GM12878 (cell line): ENCODE measurements around the gene ASB6. TPM values are rescaled to one million over a fixed set of nuclear protein-coding genes. Genes with fewer than 3 reads are reported as not detected.

ENCODE experiments used
- ATAC-seq: fragments of 200-7000 bp; cut with Tn5 transposase; 3 replicates; pipeline ENCODE4 v1.9.1; 2020; ENCODE audit warnings: mild to moderate bottlenecking, moderate library complexity
- BruUV-seq: library from RNA; stranded (reverse); fragments of 400-500 nt; replicated peaks from 2 replicates; lab custom pipeline; 2021; lab: Mats Ljungman, UMichigan
- CTCF ChIA-PET: fragments of 300-600 bp; sonication (Branson Sonifier 250); formaldehyde crosslinking; extraction: SDS; loops from one replicate; lab custom pipeline; 2021; ENCODE audit warnings: inconsistent platforms; lab: Yijun Ruan, JAX
- POLR2A ChIA-PET: fragments of 350-600 bp; formaldehyde crosslinking; extraction: SDS; loops from one replicate; lab custom pipeline; 2021; ENCODE audit warnings: inconsistent platforms; lab: Charles Lee
- RAD21 ChIA-PET: fragments of 300-600 bp; sonication (Branson Sonifier 250); formaldehyde crosslinking; loops from one replicate; lab custom pipeline; 2023; ENCODE audit warnings: antibody characterized with exemption; ENCODE audit not compliant: unreplicated experiment; lab: Charles Lee
- SMC1A ChIA-PET: fragments of 300-600 bp; sonication (Branson Sonifier 250); formaldehyde crosslinking; loops from one replicate; lab custom pipeline; 2023; ENCODE audit not compliant: unreplicated experiment, uncharacterized antibody; lab: Charles Lee
- DNase-seq: peaks from one replicate; pipeline ENCODE4 v3.0.0-alpha.2; 2011; ENCODE audit warnings: low read depth, low spot score
- FAIRE-seq: peaks from 3 replicates; lab custom pipeline; 2011; peaks lifted over from hg19 to GRCh38; lab: Jason Lieb, UNC
- H2AFZ ChIP-seq: 2 replicates; pipeline ENCODE4 v1.6.0; 2011; ENCODE audit warnings: low read depth, low read length, control low read depth; ENCODE audit not compliant: control insufficient read depth
- H3K27ac ChIP-seq: 2 replicates; pipeline ENCODE4 v1.5.1; 2011; ENCODE audit warnings: control low read depth; ENCODE audit not compliant: control insufficient read depth, insufficient read depth
- H3K27me3 ChIP-seq, 2 experiments: replicated peaks in 1 of 2; 2 replicates each; pipeline versions ENCODE4 v1.6.0 to v1.6.1; 2011; ENCODE audit warnings: low read length in 1 of 2; ENCODE audit not compliant: control insufficient read depth in 2 of 2, insufficient read depth in 2 of 2
- H3K36me3 ChIP-seq, 2 experiments: 2 replicates each; pipeline ENCODE4 v1.5.1; 2011; ENCODE audit warnings: low read length in 1 of 2; ENCODE audit not compliant: control insufficient read depth in 2 of 2, insufficient read depth in 2 of 2
- H3K4me1 ChIP-seq: 2 replicates; pipeline ENCODE4 v1.6.1; 2011; ENCODE audit warnings: mild to moderate bottlenecking, low read length, moderate library complexity, mixed read lengths; ENCODE audit not compliant: control insufficient read depth, insufficient read depth
- H3K4me2 ChIP-seq: 2 replicates; pipeline ENCODE4 v1.6.0; 2011; ENCODE audit warnings: control low read depth; ENCODE audit not compliant: control insufficient read depth, insufficient read depth
- H3K4me3 ChIP-seq: fragments of 200-600 bp; sonication (generic); 2 replicates; pipeline ENCODE4 v1.5.1; 2016
- H3K79me2 ChIP-seq: 2 replicates; pipeline ENCODE4 v1.6.0; 2011; ENCODE audit warnings: low read length; ENCODE audit not compliant: control insufficient read depth, insufficient read depth
- H3K9ac ChIP-seq: 2 replicates; pipeline ENCODE4 v1.8.0; 2011; ENCODE audit warnings: low read length, control low read depth, mixed read lengths; ENCODE audit not compliant: control insufficient read depth, insufficient read depth
- H3K9me3 ChIP-seq: replicated peaks from 3 replicates; pipeline ENCODE4 v1.5.1; 2011; ENCODE audit warnings: mild to moderate bottlenecking, low read length; ENCODE audit not compliant: control insufficient read depth, insufficient read depth
- H4K20me1 ChIP-seq: 2 replicates; pipeline ENCODE4 v1.6.0; 2011; ENCODE audit not compliant: control insufficient read depth, insufficient read depth
- BRCA1 ChIP-seq: IDR thresholded peaks from 2 replicates; pipeline ENCODE4 v1.6.1; 2011; ENCODE audit warnings: low read depth, low read length, improper control_type of control experiment
- IKZF2 ChIP-seq, 2 experiments: fragments of 450-650 bp; IDR thresholded peaks; 2 replicates each; pipeline ENCODE4 v1.6.1; 2017; ENCODE audit warnings: mild to moderate bottlenecking in 2 of 2, moderate library complexity in 2 of 2
- MTA2 ChIP-seq: fragments of 450-650 bp; IDR thresholded peaks from 2 replicates; pipeline ENCODE4 v1.6.1; 2016; ENCODE audit warnings: low read depth, mild to moderate bottlenecking, moderate library complexity
- NFYA ChIP-seq: IDR thresholded peaks from 2 replicates; pipeline ENCODE4 v1.6.1; 2011; ENCODE audit warnings: low read depth, mild to moderate bottlenecking, low read length, improper control_type of control experiment, borderline replicate concordance
- RB1 ChIP-seq: fragments of 450-650 bp; formaldehyde crosslinking; IDR thresholded peaks from 2 replicates; pipeline ENCODE4 v1.6.1; 2017; ENCODE audit warnings: mild to moderate bottlenecking, borderline replicate concordance
- SP1 ChIP-seq: IDR thresholded peaks from one replicate; pipeline ENCODE4 v1.6.1; 2011; ENCODE audit warnings: low read depth, low read length
- STAT1 ChIP-seq: fragments of 450-650 bp; conservative IDR thresholded peaks from 2 replicates; pipeline ENCODE4 v1.6.1; 2014; ENCODE audit warnings: antibody characterized with exemption, mild to moderate bottlenecking
- TCF7 ChIP-seq: IDR thresholded peaks from 2 replicates; pipeline ENCODE4 v1.6.1; 2014; ENCODE audit warnings: antibody characterized with exemption, borderline replicate concordance
- USF2 ChIP-seq: IDR thresholded peaks from 2 replicates; pipeline ENCODE4 v1.6.1; 2011; ENCODE audit warnings: low read depth, low read length, improper control_type of control experiment, borderline replicate concordance
- ZBTB40 ChIP-seq: fragments of 450-650 bp; IDR thresholded peaks from 2 replicates; pipeline ENCODE4 v1.6.1; 2016; ENCODE audit warnings: mild to moderate bottlenecking, moderate library complexity, borderline replicate concordance
- WGBS: methylation state at CpG from one replicate; pipeline ENCODE4 v1.1.6; 2016; ENCODE audit warnings: low lambda C conversion rate; ENCODE audit not compliant: insufficient replicate concordance, insufficient coverage; ENCODE audit errors: missing lambda C conversion rate; 5-methylcytosine and 5-hydroxymethylcytosine counted together
- in situ Hi-C: fragments of 300-500 bp; cut with MboI; formaldehyde crosslinking; loops from 9 replicates; pipeline ENCODE4 v1.14.3; 2018; ENCODE audit warnings: mixed read lengths
- intact Hi-C: fragments of 100-400 bp; cut with micrococcal nuclease; formaldehyde crosslinking; loops from one replicate; pipeline ENCODE4 v1.14.2; 2022; ENCODE audit not compliant: unreplicated experiment
- polyA plus RNA-seq, 11 experiments: library from polyadenylated mRNA; depleted of rRNA in 4 of 11; unstranded in 6 of 11; stranded (reverse) in 5 of 11; fragments of >200 nt; fragmentation: Nextera tagmentation in 4 of 11; fragmentation: Illumina TruSeq in 1 of 11; extraction: Ambion mirVana in 4 of 11; extraction: Trizol in 1 of 11; gene quantifications; 1 replicate in 1 of 11; 2 replicates in 10 of 11; pipeline versions ENCODE4 v1.2.1 to v1.2.3, GENCODE V29; 2011 to 2016; ENCODE audit warnings: inconsistent platforms in 2 of 11, missing spikeins in 2 of 11, low read depth in 1 of 11
- total RNA-seq, 4 experiments: library from RNA; depleted of rRNA in 3 of 4; stranded (reverse); fragments of >200 nt in 3 of 4; fragmentation: Illumina TruSeq in 1 of 4; extraction: Trizol in 1 of 4; gene quantifications; 2 replicates each; pipeline versions ENCODE4 v1.2.1 to v1.2.3, GENCODE V29; 2013 to 2021
- TF ChIP-seq, protein P1 (sequence below): fragments of 450-650 bp; IDR thresholded peaks from 2 replicates; pipeline ENCODE4 v1.6.1; 2018; ENCODE audit warnings: mild to moderate bottlenecking, low read depth, moderate library complexity; ENCODE audit not compliant: partially characterized antibody
- TF ChIP-seq, protein P2 (sequence below), 3 experiments: IDR thresholded peaks in 2 of 3; conservative IDR thresholded peaks in 1 of 3; 2 replicates each; pipeline ENCODE4 v1.5.1; 2011; ENCODE audit warnings: low read depth in 3 of 3, low read length in 3 of 3, mild to moderate bottlenecking in 3 of 3, control low read depth in 2 of 3, moderate library complexity in 2 of 3, inconsistent platforms in 1 of 3, mixed read lengths in 1 of 3; ENCODE audit not compliant: control insufficient read depth in 2 of 3, insufficient read depth in 1 of 3; ENCODE audit errors: extremely low read depth in 1 of 3

ASB6 gene
- total and polyA plus RNA-seq, 10 of the 15 experiments (the other 5 are each of a cell fraction or from before 2014, with no cell fraction given): 0.80 to 18.2 (median 9.9) TPM

DNA sequence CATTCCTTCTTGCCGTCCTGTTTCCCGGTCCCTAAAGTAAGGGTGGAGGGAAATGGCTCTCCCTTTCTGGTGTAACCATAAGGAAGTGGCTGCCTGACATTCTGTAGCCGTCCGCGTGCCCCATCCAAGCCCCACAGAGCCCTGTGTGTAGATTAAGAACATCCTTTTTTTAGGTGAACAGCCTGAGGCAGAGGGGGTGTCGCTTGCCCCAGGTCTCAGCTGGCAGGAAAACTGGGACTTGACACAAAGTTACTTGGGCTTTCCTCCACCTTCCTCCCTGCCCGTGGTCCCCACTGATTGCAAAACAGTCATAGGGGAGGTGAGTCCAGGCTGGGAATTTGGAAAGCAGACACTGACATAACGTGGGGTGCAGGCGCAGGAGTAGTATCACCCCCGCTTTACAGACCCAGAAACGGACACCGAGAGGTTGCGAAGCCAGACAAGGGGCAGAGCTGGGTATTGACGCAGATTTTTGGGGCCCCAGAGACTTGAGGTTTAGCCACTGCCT is 43.8 kb downstream of the ASB6 start:
- Histone ChIP-seq H3K9ac (peak overlapping the region; percentile 45; the same call in 1 of the 2 replicates), H3K4me3 (peak overlapping the region; percentile 44; the same call in 1 of the 2 replicates), H3K9me3 (no peaks in the 10 kb centered on the region), H2AFZ (peak overlapping the region; percentile 49; the same call in 1 of the 2 replicates), H3K4me1 (peaks cover 30% of the 10 kb centered on the region), H3K79me2 (no peaks in the 10 kb centered on the region), H3K36me3 (no peaks in the 10 kb centered on the region), H3K27me3 (no peaks in the 10 kb centered on the region), H3K27ac (peak overlapping the region; percentile 27; the same call in 1 of the 2 replicates), H4K20me1 (no peaks in the 10 kb centered on the region), H3K4me2 (peak overlapping the region; percentile 64)
- BruUV-seq: TSS peak; percentile 55
- in situ Hi-C loops: no loop called here
- intact Hi-C loops: no loop called here
- RAD21 ChIA-PET: interaction anchor here (0.7 to 3.4 kb wide), 5 partner anchors 14 to 459 kb away, joined by 3 to 61 read pairs (median 15); no protein-coding TSS in a partner anchor
- WGBS: 26% methylated on average over 14 of the region's 14 CpGs
- CTCF ChIA-PET: interaction anchor here (0.9 to 3.4 kb wide), 8 partner anchors 10 to 472 kb away, joined by 4 to 18 read pairs (median 8); partner anchors contain the start of gene NTMT1
- SMC1A ChIA-PET: interaction anchor here (1.0 to 4.1 kb wide), 3 partner anchors 15 to 458 kb away, joined by 4 to 75 read pairs (median 4); no protein-coding TSS in a partner anchor
- ATAC-seq (peak; percentile 2; the same call in 2 of the 3 replicates), DNase-seq (no peak), FAIRE-seq (peak; percentile 65)
- POLR2A ChIA-PET: interaction anchor here (0.6 to 4.2 kb wide), 6 partner anchors 11 to 458 kb away, joined by 3 to 70 read pairs (median 4); no protein-coding TSS in a partner anchor
- TF ChIP-seq RB1: no peak
- no peak for TF ChIP-seq USF2
- TF ChIP-seq, protein P1, sequence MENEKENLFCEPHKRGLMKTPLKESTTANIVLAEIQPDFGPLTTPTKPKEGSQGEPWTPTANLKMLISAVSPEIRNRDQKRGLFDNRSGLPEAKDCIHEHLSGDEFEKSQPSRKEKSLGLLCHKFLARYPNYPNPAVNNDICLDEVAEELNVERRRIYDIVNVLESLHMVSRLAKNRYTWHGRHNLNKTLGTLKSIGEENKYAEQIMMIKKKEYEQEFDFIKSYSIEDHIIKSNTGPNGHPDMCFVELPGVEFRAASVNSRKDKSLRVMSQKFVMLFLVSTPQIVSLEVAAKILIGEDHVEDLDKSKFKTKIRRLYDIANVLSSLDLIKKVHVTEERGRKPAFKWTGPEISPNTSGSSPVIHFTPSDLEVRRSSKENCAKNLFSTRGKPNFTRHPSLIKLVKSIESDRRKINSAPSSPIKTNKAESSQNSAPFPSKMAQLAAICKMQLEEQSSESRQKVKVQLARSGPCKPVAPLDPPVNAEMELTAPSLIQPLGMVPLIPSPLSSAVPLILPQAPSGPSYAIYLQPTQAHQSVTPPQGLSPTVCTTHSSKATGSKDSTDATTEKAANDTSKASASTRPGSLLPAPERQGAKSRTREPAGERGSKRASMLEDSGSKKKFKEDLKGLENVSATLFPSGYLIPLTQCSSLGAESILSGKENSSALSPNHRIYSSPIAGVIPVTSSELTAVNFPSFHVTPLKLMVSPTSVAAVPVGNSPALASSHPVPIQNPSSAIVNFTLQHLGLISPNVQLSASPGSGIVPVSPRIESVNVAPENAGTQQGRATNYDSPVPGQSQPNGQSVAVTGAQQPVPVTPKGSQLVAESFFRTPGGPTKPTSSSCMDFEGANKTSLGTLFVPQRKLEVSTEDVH: no peak
- no peak for TF ChIP-seq BRCA1
- no peak for TF ChIP-seq IKZF2 (IDR thresholded peaks at IDR 0.05)
- TF ChIP-seq, protein P2, sequence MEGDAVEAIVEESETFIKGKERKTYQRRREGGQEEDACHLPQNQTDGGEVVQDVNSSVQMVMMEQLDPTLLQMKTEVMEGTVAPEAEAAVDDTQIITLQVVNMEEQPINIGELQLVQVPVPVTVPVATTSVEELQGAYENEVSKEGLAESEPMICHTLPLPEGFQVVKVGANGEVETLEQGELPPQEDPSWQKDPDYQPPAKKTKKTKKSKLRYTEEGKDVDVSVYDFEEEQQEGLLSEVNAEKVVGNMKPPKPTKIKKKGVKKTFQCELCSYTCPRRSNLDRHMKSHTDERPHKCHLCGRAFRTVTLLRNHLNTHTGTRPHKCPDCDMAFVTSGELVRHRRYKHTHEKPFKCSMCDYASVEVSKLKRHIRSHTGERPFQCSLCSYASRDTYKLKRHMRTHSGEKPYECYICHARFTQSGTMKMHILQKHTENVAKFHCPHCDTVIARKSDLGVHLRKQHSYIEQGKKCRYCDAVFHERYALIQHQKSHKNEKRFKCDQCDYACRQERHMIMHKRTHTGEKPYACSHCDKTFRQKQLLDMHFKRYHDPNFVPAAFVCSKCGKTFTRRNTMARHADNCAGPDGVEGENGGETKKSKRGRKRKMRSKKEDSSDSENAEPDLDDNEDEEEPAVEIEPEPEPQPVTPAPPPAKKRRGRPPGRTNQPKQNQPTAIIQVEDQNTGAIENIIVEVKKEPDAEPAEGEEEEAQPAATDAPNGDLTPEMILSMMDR (IDR thresholded peaks at IDR 0.05 in 2 of 3, conservative IDR thresholded peaks at IDR 0.05 in 1 of 3; ENCODE audit: control insufficient read depth in 2 of 3, extremely low read depth in 1 of 3, insufficient read depth in 1 of 3, low read depth in 3 of 3, low read length in 3 of 3): no peak
- no peak for TF ChIP-seq STAT1
- TF ChIP-seq TCF7: no peak
- no peak for TF ChIP-seq NFYA
- TF ChIP-seq ZBTB40: no peak
- no peak for TF ChIP-seq SP1
- TF ChIP-seq MTA2: no peak
